ENCODE results near the gene SIRT7.

The SIRT7 gene

DNA sequence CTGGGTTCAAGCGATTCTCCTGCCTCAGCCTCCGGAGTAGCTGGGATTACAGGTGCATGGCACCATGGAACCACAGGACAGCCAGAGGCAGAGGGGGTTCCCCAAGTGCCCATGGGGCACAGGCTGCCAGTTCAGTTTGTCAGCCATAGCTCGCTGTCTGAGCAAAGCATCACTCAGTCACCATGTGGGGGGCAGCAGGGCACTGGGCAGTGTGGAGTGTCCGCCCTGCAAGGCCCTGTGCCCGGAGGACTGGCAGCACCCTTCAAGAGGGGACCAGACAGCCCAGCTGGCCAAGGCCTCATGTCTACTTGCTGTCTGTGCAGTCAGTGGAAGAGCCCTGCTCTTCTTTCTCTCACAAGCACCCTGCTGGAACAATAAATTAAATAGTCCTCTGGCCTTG, 33.0 kb downstream of the SIRT7 start:
- TF ChIP-seq, protein P1, sequence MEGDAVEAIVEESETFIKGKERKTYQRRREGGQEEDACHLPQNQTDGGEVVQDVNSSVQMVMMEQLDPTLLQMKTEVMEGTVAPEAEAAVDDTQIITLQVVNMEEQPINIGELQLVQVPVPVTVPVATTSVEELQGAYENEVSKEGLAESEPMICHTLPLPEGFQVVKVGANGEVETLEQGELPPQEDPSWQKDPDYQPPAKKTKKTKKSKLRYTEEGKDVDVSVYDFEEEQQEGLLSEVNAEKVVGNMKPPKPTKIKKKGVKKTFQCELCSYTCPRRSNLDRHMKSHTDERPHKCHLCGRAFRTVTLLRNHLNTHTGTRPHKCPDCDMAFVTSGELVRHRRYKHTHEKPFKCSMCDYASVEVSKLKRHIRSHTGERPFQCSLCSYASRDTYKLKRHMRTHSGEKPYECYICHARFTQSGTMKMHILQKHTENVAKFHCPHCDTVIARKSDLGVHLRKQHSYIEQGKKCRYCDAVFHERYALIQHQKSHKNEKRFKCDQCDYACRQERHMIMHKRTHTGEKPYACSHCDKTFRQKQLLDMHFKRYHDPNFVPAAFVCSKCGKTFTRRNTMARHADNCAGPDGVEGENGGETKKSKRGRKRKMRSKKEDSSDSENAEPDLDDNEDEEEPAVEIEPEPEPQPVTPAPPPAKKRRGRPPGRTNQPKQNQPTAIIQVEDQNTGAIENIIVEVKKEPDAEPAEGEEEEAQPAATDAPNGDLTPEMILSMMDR (conservative IDR thresholded peaks at IDR 0.05), result no peak
- H3K27ac ChIP-seq, result no peak overlapping the region

DNA sequence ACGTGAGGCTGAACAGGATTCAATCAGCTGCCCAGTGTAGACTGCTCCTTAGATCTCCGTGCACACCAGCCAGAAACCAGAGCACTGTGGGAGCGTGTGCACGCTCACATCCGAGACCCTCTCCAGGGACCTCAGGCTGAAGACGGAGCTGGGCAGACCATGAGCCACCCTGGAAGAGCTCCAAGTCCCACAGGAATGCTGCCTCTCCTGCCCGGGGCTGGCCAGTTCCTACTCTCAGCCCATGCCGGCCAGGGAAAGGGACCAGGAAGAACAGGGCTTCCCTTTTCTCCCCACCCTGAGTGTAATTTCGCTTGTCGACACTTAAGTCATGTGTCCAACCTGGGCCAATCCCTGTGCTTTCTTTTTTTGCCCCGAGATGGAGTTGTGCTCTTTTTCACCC, 33.5 kb downstream of the SIRT7 start:
- TF ChIP-seq, protein P1 (conservative IDR thresholded peaks at IDR 0.05), result no peak
- H3K27ac ChIP-seq, result no peak overlapping the region

DNA sequence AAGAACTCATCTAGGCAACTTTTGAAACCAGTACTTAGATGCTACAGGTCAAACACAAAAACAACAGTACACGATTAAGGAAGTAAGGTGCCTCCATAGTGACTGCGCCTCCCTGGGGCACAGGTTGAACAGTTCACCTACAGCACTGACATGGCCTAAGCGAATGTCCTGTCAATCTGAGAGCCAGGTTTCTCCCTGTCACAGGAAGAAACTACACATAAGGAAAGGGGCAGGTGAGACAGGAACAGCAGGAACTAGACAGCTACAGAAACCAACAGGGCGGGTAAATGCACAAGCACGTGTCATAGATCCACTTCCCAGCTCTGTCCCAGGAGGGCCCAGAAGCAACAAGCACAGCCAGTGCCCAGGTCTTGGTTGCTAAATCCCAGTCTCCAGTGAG, 38.9 kb downstream of the SIRT7 start:
- TF ChIP-seq, protein P1 (conservative IDR thresholded peaks at IDR 0.05), result no peak
- no peak overlapping the region for H3K27ac ChIP-seq

DNA sequence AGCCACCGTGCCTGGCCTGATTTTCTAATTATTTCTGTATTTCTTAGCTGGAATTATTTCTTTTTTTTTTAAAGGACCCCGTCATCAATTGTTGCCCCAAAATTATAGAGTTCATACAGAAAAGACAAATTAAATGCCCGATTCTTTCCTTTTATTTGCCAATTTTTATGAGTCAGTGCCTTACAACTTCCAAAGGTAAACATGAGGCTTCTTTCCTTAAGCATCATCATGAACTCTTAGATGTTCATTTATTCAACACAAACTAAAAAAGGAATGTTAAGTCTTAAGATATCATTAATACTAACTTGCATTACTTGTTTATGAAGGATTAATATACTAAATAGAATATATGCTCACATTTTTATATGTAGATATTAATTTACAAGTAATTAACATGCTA, 39.7 kb downstream of the SIRT7 start:
- H3K27ac ChIP-seq, result no peak overlapping the region
- TF ChIP-seq, protein P1 (conservative IDR thresholded peaks at IDR 0.05), result no peak

DNA sequence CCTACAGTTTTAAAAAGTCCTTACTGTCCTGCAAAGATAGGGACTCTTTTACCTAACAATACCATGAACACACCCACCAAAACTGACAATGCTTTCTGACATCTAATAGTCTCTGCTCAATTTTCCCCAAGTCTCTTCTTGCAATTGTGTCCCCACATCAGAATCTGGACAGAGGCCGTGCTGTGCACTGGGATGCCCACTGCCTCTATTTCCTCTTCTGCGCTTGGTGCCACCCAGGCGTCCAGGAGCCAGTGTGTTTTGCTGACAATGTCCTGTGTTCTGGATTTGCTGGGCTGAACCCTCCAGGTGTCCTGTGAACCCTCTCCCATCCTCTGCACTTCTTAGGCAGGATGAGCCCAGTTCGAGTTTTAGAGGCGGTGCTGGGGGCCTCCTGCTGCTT, 40.4 kb downstream of the SIRT7 start:
- no peak overlapping the region for H3K27ac ChIP-seq
- TF ChIP-seq, protein P1 (conservative IDR thresholded peaks at IDR 0.05), result no peak

DNA sequence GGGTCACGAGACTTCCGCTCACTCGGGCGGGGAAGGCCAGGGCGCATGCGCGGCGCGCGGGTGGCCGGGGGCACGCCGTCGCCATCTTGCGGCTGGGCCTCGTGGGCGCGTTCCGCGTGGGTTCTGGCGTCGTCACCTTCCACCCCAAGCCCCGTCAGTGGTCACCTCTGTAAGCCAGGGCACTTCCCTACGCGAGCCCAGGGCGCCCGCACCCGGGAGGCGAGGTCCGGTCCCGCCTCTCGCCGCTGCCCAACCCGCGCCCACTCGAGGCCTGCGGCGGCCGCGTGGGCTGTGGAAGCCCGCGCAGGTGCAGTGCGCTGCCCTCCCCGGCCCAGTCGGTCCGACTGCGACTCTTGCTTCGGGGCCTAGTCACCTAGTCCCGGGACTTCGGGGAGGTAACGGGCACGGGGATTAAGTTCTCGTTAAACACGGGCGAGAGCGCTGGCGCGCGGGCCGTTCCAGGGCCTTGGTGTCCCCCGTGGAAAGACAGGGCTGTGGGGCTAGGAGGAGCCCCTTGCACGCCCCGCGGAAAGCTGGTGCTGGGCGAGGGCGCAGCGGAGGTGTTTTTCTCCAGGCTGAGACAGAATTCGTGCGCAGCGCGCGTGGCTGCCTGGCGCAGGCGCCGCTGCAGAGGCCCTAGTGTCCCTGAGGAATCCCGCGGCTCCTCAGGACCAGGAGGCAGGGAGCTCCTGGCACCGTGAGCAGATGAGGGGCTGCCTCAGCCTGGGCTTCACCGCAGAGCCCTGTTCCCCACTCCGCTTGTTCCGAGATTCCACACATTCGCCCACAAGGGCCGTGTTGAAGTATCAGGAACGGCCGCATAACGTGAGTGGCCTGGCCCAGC, 46.4 kb downstream of the SIRT7 start:
- TF ChIP-seq, protein P1 (conservative IDR thresholded peaks at IDR 0.05), result peak; percentile 39

DNA sequence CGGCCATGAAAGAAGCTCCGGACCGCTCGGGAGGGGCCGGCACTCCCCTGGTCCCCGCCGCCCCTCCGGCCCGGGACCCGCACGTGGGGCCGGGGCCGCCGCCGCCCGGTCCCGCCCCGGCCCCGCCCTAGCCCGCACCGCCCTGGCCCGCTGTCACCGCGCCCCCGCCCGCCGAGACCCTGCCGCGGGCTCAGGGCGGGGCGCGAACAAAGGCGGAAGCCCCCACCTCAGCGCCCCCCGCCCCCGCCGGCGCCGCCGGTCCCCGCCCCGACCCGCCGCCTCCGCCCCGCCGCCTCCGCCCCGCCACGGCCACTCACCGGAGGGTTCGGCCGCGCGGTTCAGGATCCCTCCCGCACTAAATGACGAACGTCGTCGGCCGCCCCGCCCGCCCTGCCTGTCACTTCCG, 47.0 kb downstream of the SIRT7 start, which contains the start of gene ARHGDIA:
Gene ARHGDIA, minus strand, starts transcription at position 357 of the 406 bp plus-strand sequence. CDS start 1,407 bp downstream, outside the sequence.
- H3K27ac ChIP-seq, result peak within 1 kb of the TSS; percentile 100
- TF ChIP-seq, protein P1 (conservative IDR thresholded peaks at IDR 0.05), result no peak

More for the DNA sequence above, 46.4 kb downstream of the SIRT7 start:
- peak overlapping the region; percentile 100 for H3K27ac ChIP-seq

Measured in VCaP (cell line).